HG03571 (cell line): ENCODE measurements around the gene CCDC116.
A peak's percentile ranks its signal among the peaks of the same experiment; 100 is the strongest.
"Not testable (repeated sequence)": the region's sequence is repeated elsewhere in the genome, so short reads cannot be mapped to it uniquely, and the experiment has no call there.

Experiments used
- ATAC-seq: cut with Tn5 transposase; IDR thresholded peaks from one replicate; pipeline ENCODE4 v1.9.1; 2021; ENCODE audit not compliant: unreplicated experiment

CCDC116 gene

GRCh38 chr22:21651521-21652009 lies 19.0 kb downstream of the CCDC116 start:
- peak; percentile 24 for ATAC-seq

DNA sequence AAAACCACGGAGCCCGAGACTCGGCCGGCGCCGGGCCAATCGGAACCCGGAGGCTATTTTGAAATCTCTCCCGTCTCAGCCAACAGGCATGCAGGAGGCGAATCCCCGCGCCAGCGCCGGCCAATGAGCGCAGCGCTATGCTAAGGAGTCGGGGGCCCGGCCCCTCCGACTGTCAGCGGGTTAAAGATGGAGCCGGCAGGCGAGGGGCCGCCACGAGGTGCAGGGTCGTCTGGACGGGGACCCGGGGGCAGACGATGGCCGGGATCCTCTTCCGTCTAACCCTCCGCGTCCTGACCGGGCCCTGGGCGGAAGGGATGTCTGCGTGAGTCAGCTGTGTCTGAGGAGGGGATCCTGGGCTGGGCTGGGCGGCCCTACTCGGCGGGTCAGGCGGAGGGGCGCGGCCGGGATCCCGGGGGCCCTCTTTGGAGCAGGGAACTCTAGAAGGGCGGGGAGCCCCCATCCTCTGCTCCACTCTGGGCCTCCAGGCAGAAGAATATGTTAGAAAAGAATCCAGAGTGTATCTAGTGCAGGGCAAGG lies 19.5 kb downstream of the CCDC116 start:
- ATAC-seq: peak; percentile 80

- no peak for ATAC-seq
Observed at GRCh38 chr22:21652547-21653545, 20.3 kb downstream of the CCDC116 start.

DNA sequence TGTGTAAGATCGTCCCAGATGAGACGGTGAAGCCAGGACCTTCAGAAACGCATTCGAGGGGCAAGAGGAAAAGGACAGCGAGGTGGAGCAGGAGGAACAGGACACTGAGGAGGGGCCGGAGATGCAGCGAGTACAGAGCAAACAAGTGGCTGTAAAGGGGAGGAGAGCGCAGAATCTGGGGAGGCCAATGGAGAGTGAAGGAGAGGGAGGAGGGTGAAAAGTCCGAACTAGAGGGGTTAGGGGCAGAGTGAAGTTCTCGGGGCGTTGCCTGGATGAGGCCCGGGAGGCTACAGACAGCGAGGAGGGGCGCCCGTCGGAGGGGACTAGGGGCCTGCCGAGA lies 24.4 kb downstream of the CCDC116 start:
- no peak for ATAC-seq

- ATAC-seq: peak; percentile 46
Observed at GRCh38 chr22:21657360-21658032, 24.9 kb downstream of the CCDC116 start.

DNA sequence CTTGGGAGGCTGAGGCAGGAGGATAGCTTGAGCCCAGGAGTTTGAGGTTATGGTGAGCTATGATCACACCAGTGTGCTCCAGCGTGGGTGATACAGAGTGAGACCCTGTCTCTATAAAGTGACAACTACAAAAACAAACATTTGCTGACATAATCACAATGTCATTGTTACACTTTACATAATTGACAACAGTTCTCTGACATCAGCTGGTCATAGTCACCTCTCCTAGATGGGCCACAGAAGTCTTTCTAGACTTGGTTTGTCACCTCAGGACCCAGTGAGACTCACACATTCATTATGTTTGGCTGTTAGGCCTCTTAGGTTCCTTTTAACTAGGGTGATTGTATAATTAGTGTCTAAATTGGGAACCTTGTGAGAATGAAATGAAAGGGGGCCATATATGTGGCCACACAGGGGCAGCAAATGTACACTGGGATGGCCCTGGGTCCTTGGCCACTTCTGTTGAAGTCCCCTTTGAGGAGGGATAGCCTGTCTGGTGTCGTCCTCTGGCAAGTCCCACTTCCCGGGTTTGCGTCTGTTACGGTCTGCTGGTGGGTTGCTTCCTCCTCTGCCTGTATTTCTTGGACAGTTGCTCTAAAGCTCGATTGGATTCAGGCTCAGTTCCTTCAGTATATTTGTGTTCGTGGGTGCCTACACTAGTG lies 27.4 kb downstream of the CCDC116 start:
- ATAC-seq: no peak

DNA sequence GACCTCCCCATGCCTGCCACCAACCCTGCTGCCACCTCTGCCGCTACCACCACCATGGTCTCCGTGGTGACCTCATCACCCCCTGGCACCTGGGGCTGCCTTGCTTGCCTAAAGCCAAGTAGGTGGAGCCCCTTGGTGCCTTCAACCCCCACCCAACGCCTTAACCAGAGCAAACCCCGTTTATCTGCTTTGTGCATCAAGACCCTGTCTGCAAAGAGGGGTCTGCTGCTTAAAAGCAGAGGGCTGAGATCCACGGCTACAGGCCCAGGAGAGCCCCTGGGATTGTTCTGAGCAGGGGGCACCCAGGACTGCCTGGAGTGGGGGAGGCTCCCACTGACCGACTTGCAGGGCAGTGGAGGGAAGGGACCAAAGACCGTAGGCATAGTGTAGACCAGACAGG lies 28.3 kb downstream of the CCDC116 start:
- ATAC-seq: no peak

- no peak for ATAC-seq
Observed at GRCh38 chr22:21661991-21662390, 29.4 kb downstream of the CCDC116 start.

DNA sequence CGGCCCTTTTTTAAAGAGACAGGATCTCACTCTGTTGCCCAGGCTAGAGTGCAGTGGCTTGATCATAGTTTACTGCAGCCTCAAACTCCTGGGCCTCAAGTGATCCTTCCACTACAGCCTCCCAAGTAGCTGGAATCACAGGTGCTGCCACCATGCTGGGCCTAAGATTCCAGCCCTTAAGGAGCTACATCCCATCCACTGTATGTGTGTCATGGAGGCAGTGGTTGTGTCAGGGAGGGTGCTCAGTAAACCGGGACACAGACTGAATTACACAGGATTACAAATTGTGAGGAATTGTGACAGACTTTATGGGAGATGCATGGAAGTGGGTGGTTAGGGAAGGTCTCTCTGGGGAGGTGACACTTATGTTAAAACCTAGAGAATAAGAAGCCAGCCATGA lies 31.2 kb downstream of the CCDC116 start:
- ATAC-seq: no peak

DNA sequence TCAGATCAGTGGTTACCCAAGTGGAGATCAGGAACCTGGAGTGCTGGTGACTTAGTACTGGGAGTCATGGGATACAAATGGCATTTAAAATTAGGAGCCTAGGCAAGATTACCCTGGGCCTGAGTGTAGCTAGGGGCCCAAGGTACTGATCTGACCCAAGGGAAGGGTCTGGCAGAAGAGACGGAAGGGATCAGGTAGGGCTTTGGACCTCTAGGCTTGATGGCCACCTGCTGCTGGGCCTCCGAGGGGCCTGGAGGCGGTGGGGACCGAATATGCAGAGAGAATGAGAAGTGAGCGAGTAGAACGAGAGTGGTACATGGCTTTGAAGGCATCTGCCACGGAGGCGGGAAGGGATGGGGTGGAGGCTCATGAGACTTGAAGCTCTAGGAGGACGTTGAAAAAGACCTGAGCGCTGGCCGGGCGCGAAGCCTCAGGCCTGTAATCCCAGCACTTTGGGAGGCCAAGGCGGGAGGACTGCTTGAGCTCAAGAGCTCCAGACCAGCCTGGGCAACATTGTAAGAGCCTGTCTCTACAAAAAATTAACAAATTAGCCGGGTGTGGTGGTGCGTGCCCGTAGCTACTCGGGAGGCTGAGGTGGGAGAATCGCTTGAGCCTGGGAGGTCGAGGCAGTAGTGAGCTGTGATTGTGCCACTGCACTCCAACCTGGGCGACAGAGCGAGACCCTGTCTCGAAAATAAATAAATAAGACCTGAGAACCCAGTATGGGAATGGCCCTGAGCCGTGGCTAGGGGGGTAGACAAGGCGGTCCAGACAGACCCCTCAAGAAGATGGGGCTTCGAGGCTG lies 32.7 kb downstream of the CCDC116 start:
- ATAC-seq: no peak

DNA sequence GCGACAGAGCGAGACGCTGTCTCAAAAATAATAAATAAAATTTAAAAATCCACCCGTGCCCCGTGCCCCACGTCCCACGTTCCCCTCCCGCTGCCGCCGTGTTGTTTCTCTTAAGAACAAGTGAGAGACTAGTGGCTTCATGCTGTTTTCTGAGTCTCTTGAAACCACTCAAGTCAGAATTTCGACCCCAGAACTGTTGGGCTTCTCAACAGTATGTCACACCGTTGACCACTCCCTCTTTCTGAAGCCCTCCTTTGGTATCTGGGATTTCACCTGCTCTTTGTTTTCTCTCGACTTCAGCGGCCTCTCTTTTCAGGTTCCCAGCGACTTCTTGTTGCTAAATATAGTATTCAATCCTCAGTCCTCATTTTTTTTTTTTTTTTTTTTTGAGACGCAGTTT lies 34.2 kb downstream of the CCDC116 start:
- no peak for ATAC-seq

- ATAC-seq: no peak
Observed at GRCh38 chr22:21669026-21669425, 36.5 kb downstream of the CCDC116 start.

DNA sequence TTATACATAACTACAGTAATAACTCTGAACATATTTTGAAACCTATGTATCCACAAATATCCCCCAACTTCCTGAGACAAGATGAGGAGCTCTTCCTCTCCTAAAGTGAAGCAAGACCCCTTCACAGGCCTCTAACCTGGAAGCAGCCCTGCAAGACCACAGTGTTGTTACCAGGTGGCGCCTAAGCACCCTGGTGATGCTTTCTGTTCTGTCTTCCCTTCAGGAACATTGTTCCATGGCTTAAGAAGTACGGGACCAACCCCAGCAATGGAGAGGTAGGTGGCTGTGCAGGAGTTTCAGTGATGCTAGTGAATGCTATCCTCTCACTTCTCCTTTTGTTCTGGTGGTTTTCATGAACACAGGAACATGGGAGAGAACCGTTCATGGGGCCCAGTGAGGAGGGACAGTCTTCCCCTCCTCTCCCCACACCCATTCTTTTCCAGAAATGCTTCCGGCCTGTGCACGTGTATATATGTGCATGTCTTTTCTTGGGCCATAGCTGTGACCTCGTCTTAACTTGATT lies 39.6 kb downstream of the CCDC116 start:
- ATAC-seq: no peak

GRCh38 chr22:21673534-21674321 lies 41.2 kb downstream of the CCDC116 start:
- ATAC-seq: no peak

DNA sequence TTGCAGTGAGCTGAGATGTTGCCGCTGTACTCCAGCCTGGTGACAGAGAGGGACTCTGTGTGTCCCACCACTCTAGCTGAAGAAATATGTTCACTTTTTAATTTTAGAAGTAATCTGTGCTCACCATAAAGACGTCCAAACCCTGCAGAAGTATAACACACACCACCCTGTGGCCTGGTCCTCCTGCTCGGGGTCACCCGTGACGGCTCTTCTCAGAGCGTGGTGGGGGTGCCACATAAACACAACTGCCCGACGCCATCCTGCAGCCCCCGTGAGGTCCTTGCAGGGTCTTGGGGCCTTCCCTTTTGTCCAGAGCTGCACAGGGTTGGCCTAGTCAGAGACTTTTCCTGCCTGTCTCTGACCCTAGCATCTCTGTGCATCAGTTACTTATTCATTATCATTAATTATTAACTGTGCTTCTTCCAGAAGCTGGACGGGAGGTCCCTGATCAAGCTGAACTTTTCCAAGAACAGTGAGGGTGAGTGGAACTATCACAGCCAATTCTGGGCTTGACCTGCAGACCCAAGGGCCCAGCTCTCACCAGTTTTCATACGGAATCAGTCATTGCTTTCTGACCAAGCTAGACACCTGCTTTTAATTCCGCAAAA lies 42.2 kb downstream of the CCDC116 start:
- ATAC-seq: no peak

GRCh38 chr22:21677606-21678443 lies 45.3 kb downstream of the CCDC116 start:
- ATAC-seq: no peak

DNA sequence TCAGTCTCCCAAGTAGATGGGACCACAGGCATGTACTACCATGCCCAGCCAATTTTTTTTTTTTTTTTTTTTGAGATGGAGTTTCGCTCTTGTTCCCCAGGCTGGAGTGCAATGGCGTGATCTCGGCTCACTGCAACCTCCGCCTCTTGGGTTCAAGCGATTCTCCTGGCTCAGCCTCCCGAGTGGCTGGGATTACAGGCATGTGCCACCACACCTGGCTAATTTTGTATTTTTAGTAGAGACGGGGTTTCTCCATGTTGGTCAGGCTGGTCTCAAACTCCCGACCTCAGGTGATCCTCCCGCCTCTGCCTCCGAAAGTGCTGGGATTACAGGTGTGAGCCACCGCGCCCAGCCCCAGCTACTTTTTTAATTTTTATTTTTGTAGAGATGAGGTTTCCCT lies 46.3 kb downstream of the CCDC116 start:
- ATAC-seq: not testable (repeated sequence)

DNA sequence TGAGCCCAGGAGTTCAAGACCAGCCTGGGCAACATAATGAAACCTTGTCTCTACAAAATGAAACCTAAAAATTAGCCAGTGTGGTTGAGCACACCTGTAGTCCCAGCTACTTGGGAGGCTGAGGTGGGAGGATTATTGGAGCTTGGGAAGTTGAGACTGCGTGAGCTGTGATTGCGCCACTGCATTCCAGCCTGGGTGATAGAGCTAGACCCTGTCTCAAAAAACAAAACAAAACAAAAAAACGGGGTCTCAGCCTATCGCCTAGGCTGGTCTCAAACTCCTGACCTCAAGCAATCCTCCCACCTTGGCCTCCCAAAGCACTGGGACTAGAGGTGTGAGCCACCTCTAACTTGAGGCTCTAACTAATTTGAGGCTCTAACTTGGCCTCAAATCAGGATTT lies 46.8 kb downstream of the CCDC116 start:
- no peak for ATAC-seq
